GM21717 (cell line): ENCODE data around the gene AXIN1.

ENCODE experiments used
- ATAC-seq: cut with Tn5 transposase; IDR thresholded peaks from one replicate; pipeline ENCODE4 v1.9.1; 2021; ENCODE audit warnings: mild to moderate bottlenecking, moderate library complexity; ENCODE audit not compliant: unreplicated experiment

The AXIN1 gene

GRCh38 chr16:253833-254232, 98.7 kb downstream of the AXIN1 start:
- no peak for ATAC-seq

GRCh38 chr16:252366-253337, 99.9 kb downstream of the AXIN1 start:
- no peak for ATAC-seq

- no peak for ATAC-seq
Observed at GRCh38 chr16:249431-249830, 103.1 kb downstream of the AXIN1 start.

- no peak for ATAC-seq
Observed at GRCh38 chr16:247027-247426, 105.5 kb downstream of the AXIN1 start.

GRCh38 chr16:245105-245504, 107.4 kb downstream of the AXIN1 start:
- no peak for ATAC-seq

GRCh38 chr16:243348-243747, 109.2 kb downstream of the AXIN1 start:
- ATAC-seq = no peak

DNA sequence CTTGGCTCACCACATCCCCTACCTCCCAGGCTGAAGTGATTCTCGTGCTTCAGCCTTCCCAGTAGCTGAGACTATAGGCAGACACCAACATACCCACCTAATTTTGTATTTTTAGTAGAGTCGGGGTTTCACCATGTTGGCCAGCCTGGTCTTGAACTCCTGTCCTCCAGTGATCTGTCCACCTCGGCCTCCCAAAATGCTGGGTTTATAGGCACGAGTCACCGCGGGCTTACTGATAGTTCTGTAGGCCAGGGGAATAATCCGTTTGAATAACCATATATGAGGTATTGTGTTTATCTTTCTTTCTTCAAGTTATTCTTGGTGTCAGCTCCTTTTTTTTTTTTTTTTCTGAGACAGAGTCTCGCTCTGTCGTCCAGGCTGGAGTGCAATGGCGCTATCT, 110.2 kb downstream of the AXIN1 start:
- ATAC-seq = no peak

- ATAC-seq = no peak
Observed at GRCh38 chr16:240559-240958, 112.0 kb downstream of the AXIN1 start.

GRCh38 chr16:239948-240277, 112.6 kb downstream of the AXIN1 start:
- ATAC-seq = no peak
